ENCODE results near the gene RAB26. TPM values are rescaled to one million over a fixed set of nuclear protein-coding genes. Genes with fewer than 3 reads are reported as not detected.

Gene RAB26
- total RNA-seq, 1 donor: 0.27 TPM

DNA sequence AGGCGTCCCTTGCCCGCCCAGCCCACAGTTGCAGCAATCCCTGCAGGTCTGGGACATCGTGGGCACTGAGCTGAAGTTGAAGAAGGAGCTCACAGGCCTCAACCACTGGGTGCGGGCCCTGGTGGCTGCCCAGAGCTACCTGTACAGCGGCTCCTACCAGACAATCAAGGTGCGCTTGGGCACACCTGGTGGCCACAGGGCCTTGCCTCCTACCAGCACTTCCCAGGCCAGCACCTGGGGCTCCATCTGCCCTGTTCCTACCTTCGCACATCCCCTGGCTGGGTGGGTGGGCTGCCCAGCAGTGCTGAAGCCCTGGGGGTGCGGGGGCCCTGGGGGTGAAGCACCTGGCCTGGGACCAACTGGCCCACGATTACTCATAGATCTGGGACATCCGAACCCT is 27.0 kb downstream of the RAB26 start:
- no peak for TF ChIP-seq CTCF (IDR thresholded peaks at IDR 0.05; ENCODE audit: insufficient read depth, low read length)
- H3K4me3 ChIP-seq (ENCODE audit: low read depth, low read length): no peak overlapping the region
- DNase-seq (ENCODE audit: low read depth): no peak

- DNase-seq (ENCODE audit: low read depth): no peak
- no peak overlapping the region for H3K4me3 ChIP-seq (ENCODE audit: low read depth, low read length)
- no peak for TF ChIP-seq CTCF (IDR thresholded peaks at IDR 0.05; ENCODE audit: insufficient read depth, low read length)
These were observed 27.6 kb downstream of the RAB26 start for GRCh38 chr16:2176047-2176446.

- no peak for DNase-seq (ENCODE audit: low read depth)
- TF ChIP-seq CTCF (IDR thresholded peaks at IDR 0.05; ENCODE audit: insufficient read depth, low read length): no peak
- H3K4me3 ChIP-seq (ENCODE audit: low read depth, low read length): no peak overlapping the region
These were observed 28.7 kb downstream of the RAB26 start for GRCh38 chr16:2177101-2177500.

- H3K4me3 ChIP-seq (ENCODE audit: low read depth, low read length): no peak overlapping the region
- no peak for TF ChIP-seq CTCF (IDR thresholded peaks at IDR 0.05; ENCODE audit: insufficient read depth, low read length)
- DNase-seq (ENCODE audit: low read depth): no peak
These were observed 29.1 kb downstream of the RAB26 start for GRCh38 chr16:2177561-2177960.

DNA sequence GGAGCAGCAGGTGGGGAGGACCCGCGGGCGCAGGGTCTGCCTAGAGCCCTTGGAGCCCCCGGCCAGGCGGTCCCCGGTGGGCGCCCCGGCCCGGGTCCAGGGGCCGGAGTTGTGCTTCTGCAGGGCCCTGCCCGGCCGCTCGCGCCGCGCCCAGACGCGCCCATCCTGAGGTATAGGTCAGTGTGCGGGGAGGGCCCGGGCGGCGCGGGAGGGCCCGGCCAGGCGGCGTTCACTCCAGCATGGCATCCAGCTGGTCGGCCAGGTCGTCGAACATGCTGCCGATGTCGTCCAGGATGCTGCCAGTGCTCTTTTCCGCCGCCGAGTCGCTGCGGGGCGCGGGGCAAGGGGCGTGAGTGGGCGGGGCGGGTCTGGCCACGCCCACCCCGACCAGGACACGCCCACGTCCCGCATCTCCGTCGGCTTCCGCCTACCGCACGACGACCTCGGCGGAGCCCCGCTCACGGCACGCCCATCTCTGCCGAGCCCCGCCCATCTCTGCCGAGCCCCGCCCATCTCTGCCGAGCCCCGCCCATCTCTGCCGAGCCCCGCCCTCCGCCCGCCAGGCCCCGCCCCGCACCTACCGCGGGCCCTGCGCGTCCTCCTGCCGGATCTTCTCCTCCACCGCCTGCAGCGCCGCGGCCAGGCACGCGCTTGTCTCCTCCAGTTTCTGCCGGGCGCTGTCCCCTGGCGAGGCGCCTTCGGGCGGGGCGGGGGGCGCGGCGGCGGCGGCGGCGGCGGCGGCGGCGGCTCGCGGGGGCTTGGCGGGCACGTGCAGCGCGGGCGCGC is 30.1 kb downstream of the RAB26 start:
- no peak for TF ChIP-seq CTCF (IDR thresholded peaks at IDR 0.05; ENCODE audit: insufficient read depth, low read length)
- no peak for DNase-seq (ENCODE audit: low read depth)
- no peak overlapping the region for H3K4me3 ChIP-seq (ENCODE audit: low read depth, low read length)

DNA sequence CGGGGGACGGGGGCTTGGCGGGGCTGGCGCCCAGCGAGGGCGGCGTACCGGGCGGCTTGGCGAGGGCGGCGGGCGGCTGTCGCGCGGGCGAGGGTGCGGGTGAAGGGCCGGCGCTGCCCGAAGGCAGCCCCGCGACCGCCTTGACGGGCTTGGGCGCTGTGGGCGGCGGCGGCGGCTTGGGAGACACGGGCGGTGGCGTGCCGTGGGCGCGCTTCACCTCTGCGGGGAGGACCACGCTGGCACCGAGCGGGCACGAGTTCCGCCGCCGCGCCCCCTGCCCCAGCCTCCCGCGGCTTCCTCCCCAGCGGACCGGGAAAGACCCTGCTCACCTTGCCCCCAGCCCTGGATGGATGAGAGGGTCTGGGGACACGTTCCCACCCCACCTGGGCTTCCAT is 30.7 kb downstream of the RAB26 start:
- TF ChIP-seq CTCF (IDR thresholded peaks at IDR 0.05; ENCODE audit: insufficient read depth, low read length): no peak
- no peak overlapping the region for H3K4me3 ChIP-seq (ENCODE audit: low read depth, low read length)
- no peak for DNase-seq (ENCODE audit: low read depth)

DNA sequence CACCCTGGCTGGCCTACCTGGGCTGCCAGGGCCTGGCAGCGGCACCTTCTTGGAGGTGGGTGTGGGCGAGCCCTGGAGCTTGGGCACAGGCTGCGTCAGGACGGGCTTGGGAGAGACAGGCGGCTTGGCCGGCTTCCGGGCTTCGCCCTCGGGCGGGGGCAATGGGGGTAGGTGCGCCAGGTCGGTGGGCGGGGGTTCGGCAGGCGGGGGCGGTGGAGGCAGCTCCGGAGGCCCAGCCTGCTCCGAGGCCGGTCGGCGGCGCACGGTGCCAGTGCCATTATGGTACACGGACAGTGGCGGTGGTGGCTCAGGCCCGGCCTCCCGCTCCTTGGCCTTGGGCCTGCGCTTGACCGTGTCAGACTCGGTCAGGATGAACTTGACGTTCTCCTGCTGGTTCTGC is 31.2 kb downstream of the RAB26 start:
- TF ChIP-seq CTCF (IDR thresholded peaks at IDR 0.05; ENCODE audit: insufficient read depth, low read length): no peak
- no peak for DNase-seq (ENCODE audit: low read depth)
- H3K4me3 ChIP-seq (ENCODE audit: low read depth, low read length): no peak overlapping the region
